GM23338 (cell line): Measurements from ENCODE around the gene GADL1. TPM values are rescaled to one million over a fixed set of nuclear protein-coding genes. Genes with fewer than 3 reads are reported as not detected.

Experiments
- ATAC-seq: fragments of 200-7000 bp; cut with Tn5 transposase; 3 replicates; pipeline ENCODE4 v1.9.1; 2020
- DNase-seq: peaks from one replicate; pipeline ENCODE4 v3.0.0-alpha.2; 2015; ENCODE audit warnings: low spot score
- H2AFZ ChIP-seq: fragments of 200-600 bp; sonication (generic); 2 replicates; pipeline ENCODE4 v1.8.0; 2016; ENCODE audit warnings: antibody characterized with exemption, mild to moderate bottlenecking, moderate library complexity
- H3F3A ChIP-seq: fragments of 200-600 bp; sonication (generic); replicated peaks from 2 replicates; pipeline ENCODE4 v1.8.0; 2017; ENCODE audit warnings: antibody characterized with exemption, mixed run types, low read depth
- H3K27ac ChIP-seq: fragments of 200-600 bp; sonication (generic); 2 replicates; pipeline ENCODE4 v1.6.1; 2016; ENCODE audit warnings: low read depth
- H3K27me3 ChIP-seq: fragments of 200-600 bp; sonication (generic); 2 replicates; pipeline ENCODE4 v1.8.0; 2016; ENCODE audit warnings: mild to moderate bottlenecking, mixed run types, moderate library complexity; ENCODE audit not compliant: insufficient read depth
- H3K36me3 ChIP-seq: fragments of 200-600 bp; sonication (generic); 2 replicates; pipeline ENCODE4 v1.8.0; 2016; ENCODE audit warnings: mild to moderate bottlenecking; ENCODE audit not compliant: insufficient read depth
- H3K4me1 ChIP-seq: fragments of 200-600 bp; sonication (generic); 2 replicates; pipeline ENCODE4 v1.8.0; 2016; ENCODE audit warnings: mild to moderate bottlenecking, moderate library complexity; ENCODE audit not compliant: insufficient read depth
- H3K4me2 ChIP-seq: fragments of 200-600 bp; sonication (generic); 2 replicates; pipeline ENCODE4 v1.7.1; 2017; ENCODE audit warnings: mixed run types
- H3K4me3 ChIP-seq: fragments of 200-600 bp; sonication (generic); 2 replicates; pipeline ENCODE4 v1.6.1; 2016; ENCODE audit warnings: mixed run types
- H3K79me2 ChIP-seq: fragments of 200-600 bp; sonication (generic); replicated peaks from 2 replicates; pipeline ENCODE4 v1.8.0; 2017; ENCODE audit warnings: mild to moderate bottlenecking; ENCODE audit not compliant: insufficient read depth
- H3K9me2 ChIP-seq: fragments of 200-600 bp; sonication (generic); 2 replicates; pipeline ENCODE4 v1.8.0; 2017; ENCODE audit not compliant: insufficient read depth
- H4K20me1 ChIP-seq: fragments of 200-600 bp; sonication (generic); replicated peaks from 2 replicates; pipeline ENCODE4 v1.8.0; 2017; ENCODE audit warnings: mild to moderate bottlenecking; ENCODE audit not compliant: insufficient read depth
- H3K27ac Mint-ChIP-seq: 2 replicates; pipeline ENCODE4 v1.8.0; 2020; ENCODE audit warnings: inconsistent platforms, mild to moderate bottlenecking, moderate library complexity, mixed read lengths
- H3K27me3 Mint-ChIP-seq: 3 replicates; pipeline ENCODE4 v1.8.0; 2022; ENCODE audit warnings: low read depth, mild to moderate bottlenecking, moderate library complexity, mixed read lengths, inconsistent platforms; ENCODE audit not compliant: insufficient read depth, poor library complexity
- H3K36me3 Mint-ChIP-seq: 3 replicates; pipeline ENCODE4 v1.8.0; 2021; ENCODE audit warnings: low read depth, mild to moderate bottlenecking, inconsistent platforms, moderate library complexity, mixed read lengths
- H3K4me1 Mint-ChIP-seq: 3 replicates; pipeline ENCODE4 v1.8.0; 2020; ENCODE audit warnings: mild to moderate bottlenecking, inconsistent platforms, mixed read lengths
- H3K4me3 Mint-ChIP-seq: 3 replicates; pipeline ENCODE4 v1.8.0; 2021; ENCODE audit warnings: moderate library complexity, mild to moderate bottlenecking, inconsistent platforms, mixed read lengths
- H3K9me3 Mint-ChIP-seq: 3 replicates; pipeline ENCODE4 v1.8.0; 2020; ENCODE audit warnings: moderate library complexity, mild to moderate bottlenecking, inconsistent platforms, mixed read lengths
- CREB1 ChIP-seq: fragments of 250-450 bp; sonication (Bioruptor Pico); IDR thresholded peaks from 2 replicates; pipeline ENCODE4 v1.5.0; 2020; ENCODE audit warnings: low read depth, mild to moderate bottlenecking, moderate library complexity
- EZH2phosphoT487 ChIP-seq: fragments of 200-600 bp; sonication (generic); IDR thresholded peaks from one replicate; pipeline ENCODE4 v1.8.1; 2018; ENCODE audit warnings: antibody characterized with exemption; ENCODE audit not compliant: unreplicated experiment
- JUNB ChIP-seq: IDR thresholded peaks from one replicate; pipeline ENCODE4 v1.6.1; 2016; ENCODE audit warnings: antibody characterized with exemption; ENCODE audit not compliant: unreplicated experiment
- NANOG ChIP-seq: IDR thresholded peaks from 2 replicates; pipeline ENCODE4 v1.6.1; 2016; ENCODE audit warnings: antibody characterized with exemption, borderline replicate concordance
- POLR2AphosphoS5 ChIP-seq: IDR thresholded peaks from 2 replicates; pipeline ENCODE4 v1.6.1; 2016; ENCODE audit warnings: antibody characterized with exemption, low read depth
- REST ChIP-seq: IDR thresholded peaks from one replicate; pipeline ENCODE4 v1.6.1; 2018; ENCODE audit warnings: antibody characterized with exemption; ENCODE audit not compliant: unreplicated experiment
- STAT1 ChIP-seq: IDR thresholded peaks from one replicate; pipeline ENCODE4 v1.6.1; 2016; ENCODE audit warnings: antibody characterized with exemption; ENCODE audit not compliant: unreplicated experiment
- ZNF114 ChIP-seq: fragments of 250-450 bp; sonication (Bioruptor Pico); IDR thresholded peaks from 2 replicates; pipeline ENCODE4 v1.5.0; 2020; ENCODE audit warnings: mild to moderate bottlenecking, moderate library complexity
- ZNF331 ChIP-seq: fragments of 250-450 bp; sonication (Bioruptor Pico); IDR thresholded peaks from 2 replicates; pipeline ENCODE4 v1.5.0; 2020; ENCODE audit warnings: low read depth, mild to moderate bottlenecking, moderate library complexity
- ZNF462 ChIP-seq: fragments of 250-450 bp; sonication (Bioruptor Pico); IDR thresholded peaks from 2 replicates; pipeline ENCODE4 v1.5.0; 2020; ENCODE audit warnings: mild to moderate bottlenecking, moderate library complexity
- polyA plus RNA-seq: library from polyadenylated mRNA; unstranded; fragments of >200 nt; fragmentation: Nextera tagmentation; extraction: Ambion mirVana; gene quantifications from 2 replicates; pipeline ENCODE4 v1.2.1, GENCODE V29; 2016
- total RNA-seq: library from RNA; depleted of rRNA; stranded (reverse); fragments of >200 nt; shearing (Covaris generic); gene quantifications from 2 replicates; pipeline ENCODE4 v1.2.3, GENCODE V29; 2014
- TF ChIP-seq, protein P1 (sequence below): IDR thresholded peaks from 2 replicates; pipeline ENCODE4 v1.6.1; 2016; ENCODE audit warnings: antibody characterized with exemption

GADL1 gene
- total and polyA plus RNA-seq, 2 experiments from 2014 or later, result 0.35 to 0.50 TPM

- DNase-seq (no peak), ATAC-seq (no peak)
- Histone ChIP-seq H3K4me2 (no peak overlapping the region), H3K4me3 (no peak overlapping the region), H4K20me1 (no peaks in the 10 kb centered on the region), H3F3A (no peaks in the 10 kb centered on the region), H3K79me2 (no peaks in the 10 kb centered on the region), H3K27ac (no peak overlapping the region), H3K9me2 (0 out of 2 replicates have a peak, but pooled peaks cover 16% of the 10 kb centered on the region), H3K36me3 (no peaks in the 10 kb centered on the region), H3K4me1 (no peaks in the 10 kb centered on the region), H3K27me3 (no peaks in the 10 kb centered on the region), H2AFZ (no peak overlapping the region; the same call in 1 of the 2 replicates)
- TF ChIP-seq ZNF462 (CRISPR knock-in tag), result no peak
- Mint-ChIP-seq H3K4me1 (peaks cover 2% of the 10 kb centered on the region; the same call in 2 of the 3 replicates), H3K27me3 (no peaks in the 10 kb centered on the region), H3K36me3 (no peaks in the 10 kb centered on the region), H3K4me3 (no peak overlapping the region), H3K27ac (no peak overlapping the region), H3K9me3 (no peaks in the 10 kb centered on the region)
These were observed 41.6 kb downstream of the GADL1 start for GRCh38 chr3:30852833-30853232.

- no peaks in the 10 kb centered on the region for H3K79me2 ChIP-seq
- H3K9me3 Mint-ChIP-seq, result no peaks in the 10 kb centered on the region
- no peak for TF ChIP-seq POLR2AphosphoS5
- no peak for TF ChIP-seq REST
- TF ChIP-seq CREB1 (CRISPR knock-in tag), result no peak
- TF ChIP-seq STAT1, result no peak
- no peak for TF ChIP-seq ZNF114 (CRISPR knock-in tag)
- no peak for TF ChIP-seq EZH2phosphoT487
- no peak for TF ChIP-seq ZNF331 (CRISPR knock-in tag)
- TF ChIP-seq JUNB, result no peak
- TF ChIP-seq NANOG, result no peak
- TF ChIP-seq, protein P1, sequence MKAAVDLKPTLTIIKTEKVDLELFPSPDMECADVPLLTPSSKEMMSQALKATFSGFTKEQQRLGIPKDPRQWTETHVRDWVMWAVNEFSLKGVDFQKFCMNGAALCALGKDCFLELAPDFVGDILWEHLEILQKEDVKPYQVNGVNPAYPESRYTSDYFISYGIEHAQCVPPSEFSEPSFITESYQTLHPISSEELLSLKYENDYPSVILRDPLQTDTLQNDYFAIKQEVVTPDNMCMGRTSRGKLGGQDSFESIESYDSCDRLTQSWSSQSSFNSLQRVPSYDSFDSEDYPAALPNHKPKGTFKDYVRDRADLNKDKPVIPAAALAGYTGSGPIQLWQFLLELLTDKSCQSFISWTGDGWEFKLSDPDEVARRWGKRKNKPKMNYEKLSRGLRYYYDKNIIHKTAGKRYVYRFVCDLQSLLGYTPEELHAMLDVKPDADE, result no peak
These were observed 46.2 kb downstream of the GADL1 start for GRCh38 chr3:30848087-30848779.

More at GRCh38 chr3:30848087-30848779, 46.2 kb downstream of the GADL1 start:
- Mint-ChIP-seq H3K27me3 (no peaks in the 10 kb centered on the region), H3K4me1 (peaks cover 3% of the 10 kb centered on the region; the same call in 2 of the 3 replicates), H3K4me3 (no peak overlapping the region), H3K36me3 (no peaks in the 10 kb centered on the region), H3K27ac (no peak overlapping the region)
- Histone ChIP-seq H2AFZ (no peak overlapping the region), H4K20me1 (no peaks in the 10 kb centered on the region), H3K36me3 (no peaks in the 10 kb centered on the region), H3K4me2 (no peak overlapping the region), H3F3A (no peaks in the 10 kb centered on the region), H3K4me3 (no peak overlapping the region), H3K27me3 (no peaks in the 10 kb centered on the region), H3K9me2 (0 out of 2 replicates have a peak, but pooled peaks cover 3% of the 10 kb centered on the region), H3K4me1 (no peaks in the 10 kb centered on the region), H3K27ac (no peak overlapping the region)
- DNase-seq (no peak), ATAC-seq (no peak)
